Upper lobe of right lung (tissue), 1 donor: ENCODE results near the gene HRH3. TPM values are rescaled to one million over a fixed set of nuclear protein-coding genes. Genes with fewer than 3 reads are reported as not detected.

ENCODE experiments used
- ATAC-seq: fragments of 200-7000 bp; cut with Tn5 transposase; one replicate; pipeline ENCODE4 v1.9.1; 2020; ENCODE audit warnings: mild to moderate bottlenecking, moderate library complexity
- DNase-seq: peaks from one replicate; pipeline ENCODE4 v3.0.0-alpha.2; 2020
- H3K27ac ChIP-seq: fragments of 200-600 bp; one replicate; pipeline ENCODE4 v1.8.0; 2022
- H3K27me3 ChIP-seq: fragments of 200-600 bp; one replicate; pipeline ENCODE4 v1.8.0; 2022; ENCODE audit warnings: mild to moderate bottlenecking
- H3K36me3 ChIP-seq: fragments of 200-600 bp; one replicate; pipeline ENCODE4 v1.8.0; 2022
- H3K4me1 ChIP-seq: fragments of 200-600 bp; one replicate; pipeline ENCODE4 v1.8.0; 2022
- H3K4me3 ChIP-seq: fragments of 200-600 bp; one replicate; pipeline ENCODE4 v1.8.0; 2022; ENCODE audit warnings: mild to moderate bottlenecking
- H3K9me3 ChIP-seq: fragments of 200-600 bp; one replicate; pipeline ENCODE4 v1.8.0; 2022
- intact Hi-C: fragments of 100-400 bp; cut with DNase I; formaldehyde crosslinking; loops from one replicate; pipeline ENCODE4 v1.11.0; 2022
- total RNA-seq: library from RNA; stranded (reverse); fragmentation: NEBNext Ultra II Directional; extraction: Animal tissue kit (Norgen Biotek cat#: 25700); gene quantifications from one replicate; pipeline ENCODE4 v1.2.1, GENCODE V29; 2021
- TF ChIP-seq, protein P1 (sequence below): fragments of 200-600 bp; IDR thresholded peaks from one replicate; pipeline ENCODE4 v1.8.0; 2022; ENCODE audit warnings: antibody characterized with exemption
- donor health status: DM: no; HTN: yes; CAD: no; lungs with severe emphysema.

HRH3 gene
- total RNA-seq, 1 donor from 2014 or later = not detected

DNA sequence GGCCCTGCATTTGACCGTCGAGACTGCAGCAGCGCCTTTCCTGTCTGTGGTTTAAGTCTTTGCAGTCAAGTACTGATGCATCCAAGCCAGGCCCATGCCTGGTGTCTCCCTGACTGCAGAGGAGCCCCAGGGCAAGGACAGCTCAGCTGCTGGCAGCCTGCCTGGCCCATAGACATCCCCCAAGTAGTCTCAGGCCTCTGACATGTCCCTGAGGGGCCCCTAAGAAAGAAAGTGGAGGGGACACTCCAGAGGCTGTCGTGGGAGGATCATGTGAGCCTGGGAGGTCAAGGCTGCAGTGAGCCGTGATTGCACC lies 18.0 kb downstream of the HRH3 start:
- DNase-seq = no peak
- no peak overlapping the region for H3K27ac ChIP-seq
- H3K36me3 ChIP-seq = peaks cover 61% of the 10 kb centered on the region
- no peaks in the 10 kb centered on the region for H3K27me3 ChIP-seq
- no peak for ATAC-seq
- intact Hi-C loops = no loop called here
- no peak overlapping the region for H3K4me3 ChIP-seq
- TF ChIP-seq, protein P1, sequence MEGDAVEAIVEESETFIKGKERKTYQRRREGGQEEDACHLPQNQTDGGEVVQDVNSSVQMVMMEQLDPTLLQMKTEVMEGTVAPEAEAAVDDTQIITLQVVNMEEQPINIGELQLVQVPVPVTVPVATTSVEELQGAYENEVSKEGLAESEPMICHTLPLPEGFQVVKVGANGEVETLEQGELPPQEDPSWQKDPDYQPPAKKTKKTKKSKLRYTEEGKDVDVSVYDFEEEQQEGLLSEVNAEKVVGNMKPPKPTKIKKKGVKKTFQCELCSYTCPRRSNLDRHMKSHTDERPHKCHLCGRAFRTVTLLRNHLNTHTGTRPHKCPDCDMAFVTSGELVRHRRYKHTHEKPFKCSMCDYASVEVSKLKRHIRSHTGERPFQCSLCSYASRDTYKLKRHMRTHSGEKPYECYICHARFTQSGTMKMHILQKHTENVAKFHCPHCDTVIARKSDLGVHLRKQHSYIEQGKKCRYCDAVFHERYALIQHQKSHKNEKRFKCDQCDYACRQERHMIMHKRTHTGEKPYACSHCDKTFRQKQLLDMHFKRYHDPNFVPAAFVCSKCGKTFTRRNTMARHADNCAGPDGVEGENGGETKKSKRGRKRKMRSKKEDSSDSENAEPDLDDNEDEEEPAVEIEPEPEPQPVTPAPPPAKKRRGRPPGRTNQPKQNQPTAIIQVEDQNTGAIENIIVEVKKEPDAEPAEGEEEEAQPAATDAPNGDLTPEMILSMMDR = no peak
- H3K9me3 ChIP-seq = no peaks in the 10 kb centered on the region
- no peaks in the 10 kb centered on the region for H3K4me1 ChIP-seq

DNA sequence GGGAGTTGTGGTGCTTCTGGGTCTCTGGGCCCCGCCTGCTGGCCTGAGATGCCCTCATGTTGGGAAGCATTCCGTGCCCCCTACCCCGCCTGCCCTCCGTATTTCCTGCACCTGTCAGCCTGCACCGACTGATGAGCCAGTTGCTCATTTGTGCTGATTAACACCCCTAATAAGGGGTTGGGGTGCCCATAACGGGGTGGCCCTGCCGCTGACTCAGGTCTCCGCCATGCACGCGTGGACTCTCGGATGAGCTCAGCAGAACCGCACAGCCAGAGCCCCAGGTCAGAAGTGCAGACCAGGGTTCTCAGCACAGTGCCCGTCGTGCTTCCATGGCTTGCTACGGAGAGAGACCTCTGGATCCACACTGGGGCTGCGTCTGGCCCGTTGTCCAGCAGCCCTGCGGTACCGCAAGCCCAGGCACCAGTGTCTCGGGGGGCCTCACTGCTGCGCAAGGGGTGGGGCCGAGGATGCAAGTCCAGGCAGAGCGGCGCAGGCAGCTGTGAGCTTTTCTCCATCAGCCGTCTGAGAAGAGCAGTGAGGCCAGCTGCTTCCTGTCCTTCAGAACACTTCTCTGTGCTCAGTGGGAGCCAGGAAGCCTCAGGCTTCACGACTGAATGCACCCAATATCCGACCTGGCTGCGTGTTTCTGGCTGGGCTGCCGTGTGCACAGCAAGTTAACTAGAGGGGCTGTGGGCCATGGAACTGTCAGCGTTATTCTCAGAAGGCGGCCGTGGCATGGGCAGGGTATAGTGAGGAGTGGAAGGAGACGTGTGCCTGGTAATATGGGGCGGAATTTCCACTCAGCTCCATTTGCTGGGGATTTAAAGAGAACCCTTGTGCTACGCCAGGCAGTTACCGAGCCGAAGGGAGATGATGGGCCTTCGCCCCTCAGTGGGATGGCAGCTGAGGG lies 18.6 kb downstream of the HRH3 start:
- TF ChIP-seq, protein P1 = no peak
- H3K4me3 ChIP-seq = no peak overlapping the region
- intact Hi-C loops = no loop called here
- no peaks in the 10 kb centered on the region for H3K27me3 ChIP-seq
- H3K9me3 ChIP-seq = no peaks in the 10 kb centered on the region
- DNase-seq (no peak), ATAC-seq (no peak)
- H3K4me1 ChIP-seq = no peaks in the 10 kb centered on the region
- H3K36me3 ChIP-seq = peaks cover 67% of the 10 kb centered on the region
- no peak overlapping the region for H3K27ac ChIP-seq

DNA sequence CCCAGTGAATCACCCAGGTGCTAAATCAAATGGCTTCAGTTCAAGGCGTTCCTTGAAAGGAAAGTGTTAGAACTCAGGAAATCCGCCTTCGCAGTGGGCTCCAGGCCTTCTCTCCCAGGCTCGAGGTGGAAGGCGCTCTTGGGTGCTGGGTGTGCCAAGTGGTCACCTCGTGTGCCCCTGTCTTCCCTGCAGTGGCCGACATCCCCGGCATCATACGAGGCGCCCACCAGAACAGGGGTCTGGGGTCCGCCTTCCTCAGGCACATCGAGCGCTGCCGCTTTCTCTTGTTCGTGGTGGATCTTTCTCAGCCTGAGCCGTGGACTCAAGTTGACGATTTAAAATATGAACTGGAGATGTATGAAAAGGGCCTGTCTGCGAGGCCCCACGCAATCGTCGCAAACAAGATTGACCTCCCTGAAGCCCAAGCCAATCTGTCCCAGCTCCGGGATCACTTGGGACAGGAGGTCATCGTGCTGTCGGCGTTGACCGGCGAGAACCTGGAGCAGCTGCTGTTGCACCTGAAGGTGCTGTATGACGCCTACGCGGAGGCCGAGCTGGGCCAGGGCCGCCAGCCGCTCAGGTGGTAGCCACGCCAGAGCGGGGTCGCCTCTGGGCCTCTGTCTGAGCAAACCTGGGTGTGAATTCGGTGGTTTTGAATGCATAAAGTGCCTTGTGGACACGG lies 19.4 kb downstream of the HRH3 start:
- Histone ChIP-seq H3K27me3 (no peaks in the 10 kb centered on the region), H3K4me3 (no peak overlapping the region), H3K27ac (no peak overlapping the region), H3K4me1 (no peaks in the 10 kb centered on the region), H3K9me3 (no peaks in the 10 kb centered on the region), H3K36me3 (peaks cover 73% of the 10 kb centered on the region)
- TF ChIP-seq, protein P1 = no peak
- DNase-seq (no peak), ATAC-seq (no peak)
- intact Hi-C loops = no loop called here

DNA sequence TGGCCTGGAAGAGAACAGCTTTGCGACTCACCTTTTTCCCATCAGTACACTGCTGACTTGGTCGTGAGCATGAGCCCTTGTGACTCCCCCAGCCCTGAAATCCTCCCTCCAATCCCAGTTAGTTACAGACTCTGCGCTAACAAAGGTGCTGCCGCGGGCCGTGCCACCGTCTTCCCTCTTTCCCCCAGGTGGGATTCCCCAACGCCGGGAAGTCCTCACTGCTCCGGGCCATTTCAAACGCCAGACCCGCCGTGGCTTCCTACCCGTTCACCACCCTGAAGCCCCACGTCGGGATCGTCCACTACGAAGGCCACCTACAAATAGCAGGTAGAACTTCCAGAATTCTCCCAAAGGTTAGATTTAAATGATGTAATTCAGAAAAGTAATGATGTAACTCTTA lies 21.1 kb downstream of the HRH3 start:
- DNase-seq (no peak), ATAC-seq (no peak)
- H3K4me1 ChIP-seq = no peaks in the 10 kb centered on the region
- no peaks in the 10 kb centered on the region for H3K27me3 ChIP-seq
- TF ChIP-seq, protein P1 = no peak
- intact Hi-C loops = no loop called here
- no peak overlapping the region for H3K4me3 ChIP-seq
- H3K27ac ChIP-seq = no peak overlapping the region
- H3K36me3 ChIP-seq = peaks cover 76% of the 10 kb centered on the region
- no peaks in the 10 kb centered on the region for H3K9me3 ChIP-seq

DNA sequence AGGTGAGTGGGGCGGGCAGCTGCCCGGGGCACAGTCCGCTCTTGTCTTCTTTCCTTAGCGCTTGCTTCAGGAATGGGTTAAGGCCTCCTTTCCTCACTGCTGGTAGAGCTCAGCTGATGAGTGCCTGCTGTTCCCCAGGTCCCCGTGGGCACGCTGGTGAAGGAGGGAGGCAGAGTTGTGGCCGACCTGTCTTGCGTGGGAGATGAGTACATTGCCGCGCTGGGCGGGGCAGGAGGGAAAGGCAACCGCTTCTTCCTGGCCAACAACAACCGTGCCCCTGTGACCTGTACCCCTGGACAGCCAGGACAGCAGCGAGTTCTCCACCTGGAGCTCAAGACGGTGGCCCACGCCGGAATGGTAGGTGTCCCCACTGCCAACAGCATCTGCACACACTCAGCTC lies 21.6 kb downstream of the HRH3 start:
- DNase-seq (no peak), ATAC-seq (no peak)
- no peak overlapping the region for H3K4me3 ChIP-seq
- TF ChIP-seq, protein P1 = no peak
- intact Hi-C loops = no loop called here
- no peaks in the 10 kb centered on the region for H3K27me3 ChIP-seq
- H3K36me3 ChIP-seq = peaks cover 79% of the 10 kb centered on the region
- no peak overlapping the region for H3K27ac ChIP-seq
- no peaks in the 10 kb centered on the region for H3K4me1 ChIP-seq
- H3K9me3 ChIP-seq = no peaks in the 10 kb centered on the region
